ENCODE measurements around the gene MCC. TPM values are rescaled to one million over a fixed set of nuclear protein-coding genes. Genes with fewer than 3 reads are reported as not detected.

The MCC gene
- polyA plus RNA-seq, 2 of the 4 experiments (the other 2 are of a cell fraction), result 0.09 to 0.10 TPM

GRCh38 chr5:113434889-113435288 is 53.4 kb downstream of the MCC start, which contains the start of gene TSSK1B:
Gene TSSK1B, minus strand, starts transcription at chr5:113434989. Its CDS starts 150 bp downstream, at chr5:113434839.
- WGBS (ENCODE audit: missing lambda C conversion rate), result 27% methylated on average over 3 of the region's 3 CpGs
- CTCF ChIA-PET, result no interaction called here
- Histone ChIP-seq H3K4me3 (no peak within 1 kb of the TSS), H3K27ac (no peak within 1 kb of the TSS), H3K9me3 (no peaks in the 10 kb centered on the region), H3K4me1 (no peaks in the 10 kb centered on the region), H3K4me2 (no peak within 1 kb of the TSS)
- no peak for FAIRE-seq
- TF ChIP-seq CEBPB (IDR thresholded peaks at IDR 0.05) (no peak), ELK1 (IDR thresholded peaks at IDR 0.05; ENCODE audit: low read depth, low read length) (no peak), E2F6 (IDR thresholded peaks at IDR 0.05; ENCODE audit: borderline replicate concordance, low read depth) (no peak), BHLHE40 (IDR thresholded peaks at IDR 0.05; ENCODE audit: low read depth, low read length) (no peak), SMC3 (IDR thresholded peaks at IDR 0.05) (no peak), TP53 (CRISPR knock-in tag; IDR thresholded peaks at IDR 0.05) (no peak), MYC (IDR thresholded peaks at IDR 0.05; ENCODE audit: borderline replicate concordance, low read length) (no peak), RCOR1 (IDR thresholded peaks at IDR 0.05; ENCODE audit: low read depth, low read length) (no peak)
- TF ChIP-seq, protein P1, sequence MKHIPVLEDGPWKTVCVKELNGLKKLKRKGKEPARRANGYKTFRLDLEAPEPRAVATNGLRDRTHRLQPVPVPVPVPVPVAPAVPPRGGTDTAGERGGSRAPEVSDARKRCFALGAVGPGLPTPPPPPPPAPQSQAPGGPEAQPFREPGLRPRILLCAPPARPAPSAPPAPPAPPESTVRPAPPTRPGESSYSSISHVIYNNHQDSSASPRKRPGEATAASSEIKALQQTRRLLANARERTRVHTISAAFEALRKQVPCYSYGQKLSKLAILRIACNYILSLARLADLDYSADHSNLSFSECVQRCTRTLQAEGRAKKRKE (CRISPR knock-in tag; IDR thresholded peaks at IDR 0.05; ENCODE audit: low read depth), result no peak
- ATAC-seq, result no peak
- POLR2A ChIA-PET, result no interaction called here
- no peak for DNase-seq (ENCODE audit: low read depth in 1 of 2, low spot score in 1 of 2)

GRCh38 chr5:113433862-113434612 is 54.2 kb downstream of the MCC start:
- CTCF ChIA-PET, result no interaction called here
- no peak overlapping the region for H3K4me2 ChIP-seq
- H3K27ac ChIP-seq, result no peak overlapping the region
- H3K4me3 ChIP-seq, result no peak overlapping the region
- 63% methylated on average over 35 of the region's 38 CpGs for WGBS (ENCODE audit: missing lambda C conversion rate)
- FAIRE-seq (no peak), DNase-seq (ENCODE audit: low read depth in 1 of 2, low spot score in 1 of 2) (no peak), ATAC-seq (no peak)
- TF ChIP-seq CBX2 (IDR thresholded peaks at IDR 0.05; ENCODE audit: borderline replicate concordance, low read depth), result no peak
- TF ChIP-seq, protein P2, sequence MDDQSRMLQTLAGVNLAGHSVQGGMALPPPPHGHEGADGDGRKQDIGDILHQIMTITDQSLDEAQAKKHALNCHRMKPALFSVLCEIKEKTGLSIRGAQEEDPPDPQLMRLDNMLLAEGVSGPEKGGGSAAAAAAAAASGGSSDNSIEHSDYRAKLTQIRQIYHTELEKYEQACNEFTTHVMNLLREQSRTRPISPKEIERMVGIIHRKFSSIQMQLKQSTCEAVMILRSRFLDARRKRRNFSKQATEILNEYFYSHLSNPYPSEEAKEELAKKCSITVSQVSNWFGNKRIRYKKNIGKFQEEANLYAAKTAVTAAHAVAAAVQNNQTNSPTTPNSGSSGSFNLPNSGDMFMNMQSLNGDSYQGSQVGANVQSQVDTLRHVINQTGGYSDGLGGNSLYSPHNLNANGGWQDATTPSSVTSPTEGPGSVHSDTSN (IDR thresholded peaks at IDR 0.05), result no peak
- POLR2A ChIA-PET, result no interaction called here
- no peaks in the 10 kb centered on the region for H3K4me1 ChIP-seq
- no peaks in the 10 kb centered on the region for H3K9me3 ChIP-seq

DNA sequence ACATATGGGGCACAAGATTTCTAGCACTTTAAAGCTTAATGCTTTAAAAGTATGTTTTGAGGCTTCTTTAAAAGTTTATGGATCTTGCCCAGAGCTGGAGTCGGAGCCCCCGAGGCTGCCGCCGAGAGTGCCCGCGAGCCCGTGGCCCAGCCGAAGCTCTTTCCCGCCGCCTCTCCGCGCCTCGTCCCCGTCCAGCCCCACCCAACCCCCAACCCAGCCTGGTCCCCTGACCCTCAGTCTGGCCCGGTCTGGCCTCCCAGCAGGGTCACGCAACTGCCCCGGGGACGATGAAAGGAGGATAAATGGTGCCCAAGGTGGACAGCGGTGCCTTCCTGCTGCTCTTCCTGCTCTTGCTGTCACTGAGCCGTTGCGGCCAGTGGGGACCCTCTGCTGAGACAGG is 55.2 kb downstream of the MCC start:
- no peak for TF ChIP-seq MAFK (IDR thresholded peaks at IDR 0.05; ENCODE audit: partially characterized antibody)
- no peak for TF ChIP-seq ZC3H11A (IDR thresholded peaks at IDR 0.05)
- TF ChIP-seq, protein P2 (IDR thresholded peaks at IDR 0.05), result no peak
- no peak for TF ChIP-seq KDM5A (IDR thresholded peaks at IDR 0.05)
- no peak for TF ChIP-seq CBX2 (IDR thresholded peaks at IDR 0.05; ENCODE audit: borderline replicate concordance, low read depth)
- no peak for TF ChIP-seq SMC3 (IDR thresholded peaks at IDR 0.05)
- no peak for TF ChIP-seq CHD4 (IDR thresholded peaks at IDR 0.05; ENCODE audit: borderline replicate concordance)
- TF ChIP-seq NR3C1 (IDR thresholded peaks at IDR 0.05), result no peak
- TF ChIP-seq EHF (CRISPR knock-in tag; IDR thresholded peaks at IDR 0.05), result no peak
- no peak for TF ChIP-seq RCOR1 (IDR thresholded peaks at IDR 0.05; ENCODE audit: low read depth, low read length)
- TF ChIP-seq REST (IDR thresholded peaks at IDR 0.05), result no peak
- no peak for TF ChIP-seq HES2 (IDR thresholded peaks at IDR 0.05)
- TF ChIP-seq MAZ (IDR thresholded peaks at IDR 0.05; ENCODE audit: borderline replicate concordance, low read depth, low read length), result no peak
- TF ChIP-seq POLR2A (IDR thresholded peaks at IDR 0.05; ENCODE audit: low read length), result no peak
- no peak for TF ChIP-seq MYC (IDR thresholded peaks at IDR 0.05; ENCODE audit: borderline replicate concordance, low read length)
- no peak for TF ChIP-seq BHLHE40 (IDR thresholded peaks at IDR 0.05; ENCODE audit: low read depth, low read length)
- TF ChIP-seq E2F6 (IDR thresholded peaks at IDR 0.05; ENCODE audit: borderline replicate concordance, low read depth), result no peak
- no peaks in the 10 kb centered on the region for H3K4me1 ChIP-seq
- ChIA-PET CTCF (no interaction called here), POLR2A (no interaction called here)
- H3K27ac ChIP-seq, result no peak overlapping the region
- H3K4me2 ChIP-seq, result no peak overlapping the region
- no peak for ATAC-seq
- FAIRE-seq, result no peak
- DNase-seq (ENCODE audit: low read depth in 1 of 2, low spot score in 1 of 2), result no peak
- no peak overlapping the region for H3K4me3 ChIP-seq
- 87% methylated on average over 16 of the region's 21 CpGs for WGBS (ENCODE audit: missing lambda C conversion rate)
- no peaks in the 10 kb centered on the region for H3K9me3 ChIP-seq

All from A549 (cell line).